Gastrocnemius medialis (tissue), 4 donors: ENCODE results near the gene KPNB1. TPM values are rescaled to one million over a fixed set of nuclear protein-coding genes. Genes with fewer than 3 reads are reported as not detected.

Experiments used
- ATAC-seq, 2 donors: fragments of 150-250 bp; one replicate each; pipeline ENCODE4 v1.9.1; 2016
- DNase-seq, 2 donors: peaks; one replicate each; pipeline ENCODE4 v3.0.0-alpha.2; 2019
- H3K27ac ChIP-seq, 4 donors: fragments of 200-600 bp; sonication (generic); 1 replicate in 1 of 4; 2 replicates in 3 of 4; pipeline ENCODE4 v1.5.1; 2016 to 2018; ENCODE audit warnings: mild to moderate bottlenecking in 2 of 4, moderate library complexity in 1 of 4
- H3K27me3 ChIP-seq, 3 donors: fragments of 200-600 bp; sonication (generic) in 2 of 3; 1 replicate in 1 of 3; 2 replicates in 2 of 3; pipeline versions ENCODE4 v1.5.1 to v1.6.0; 2016 to 2019; ENCODE audit warnings: mild to moderate bottlenecking in 1 of 3, moderate library complexity in 1 of 3
- H3K36me3 ChIP-seq, 2 donors: fragments of 200-600 bp; sonication (generic) in 1 of 2; one replicate each; pipeline ENCODE4 v1.5.1; 2017 to 2018
- H3K4me1 ChIP-seq, 2 donors: fragments of 200-600 bp; sonication (generic) in 1 of 2; one replicate each; pipeline ENCODE4 v1.5.1; 2016 to 2017; ENCODE audit warnings: mild to moderate bottlenecking in 2 of 2
- H3K4me3 ChIP-seq, 4 donors: fragments of 200-600 bp; sonication (generic) in 3 of 4; 1 replicate in 1 of 4; 2 replicates in 3 of 4; pipeline ENCODE4 v1.5.1; 2016 to 2019; ENCODE audit warnings: mild to moderate bottlenecking in 2 of 4
- H3K9me3 ChIP-seq, 3 donors: fragments of 200-600 bp; sonication (generic) in 2 of 3; 1 replicate in 1 of 3; 2 replicates in 2 of 3; pipeline ENCODE4 v1.5.1; 2016 to 2019
- CTCF ChIP-seq, 5 experiments: fragments of 450-650 bp in 3 of 5; fragments of 200-600 bp in 2 of 5; sonication (generic) in 2 of 5; IDR thresholded peaks in 4 of 5; conservative IDR thresholded peaks in 1 of 5; 1 replicate in 4 of 5; 2 replicates in 1 of 5; pipeline ENCODE4 v1.5.1; 2016 to 2019; ENCODE audit warnings: antibody characterized with exemption in 5 of 5, mild to moderate bottlenecking in 3 of 5, moderate library complexity in 3 of 5
- POLR2A ChIP-seq, 2 donors: fragments of 450-650 bp; IDR thresholded peaks; one replicate each; pipeline ENCODE4 v1.6.1; 2017; ENCODE audit warnings: antibody characterized with exemption in 2 of 2, mild to moderate bottlenecking in 2 of 2, moderate library complexity in 2 of 2
- in situ Hi-C, 4 donors: fragments of 200-750 bp; cut with MboI; loops; one replicate each; pipeline versions ENCODE4 v1.15.0 to v1.8.0; 2017; ENCODE audit warnings: low sequenced_read_pairs in 4 of 4
- intact Hi-C: fragments of 100-400 bp; cut with DNase I; formaldehyde crosslinking; loops from one replicate; pipeline ENCODE4 v1.15.1; 2023; ENCODE audit warnings: low total_unique reads
- total RNA-seq, 4 donors: library from RNA; depleted of rRNA; stranded (reverse); fragments of >200 nt; gene quantifications; one replicate each; pipeline versions ENCODE4 v1.1.0 to v1.2.3, GENCODE V29; 2016

KPNB1 gene
- total RNA-seq, 4 donors from 2014 or later, result 170 to 238 (median 211) TPM

GRCh38 chr17:47728214-47728877 is 78.6 kb downstream of the KPNB1 start:
- DNase-seq, result peak in 1 of 2 donors; percentile 1

GRCh38 chr17:47729476-47729875 is 79.8 kb downstream of the KPNB1 start:
- intact Hi-C loops (no loop called here), in situ Hi-C loops (no loop called here)
- no peaks in the 10 kb centered on the region for H3K4me1 ChIP-seq
- no peak for TF ChIP-seq POLR2A (IDR thresholded peaks at IDR 0.05)
- TF ChIP-seq CTCF (IDR thresholded peaks at IDR 0.05 in 4 of 5, conservative IDR thresholded peaks at IDR 0.05 in 1 of 5), result no peak
- H3K4me3 ChIP-seq, result no peak overlapping the region
- no peaks in the 10 kb centered on the region for H3K36me3 ChIP-seq
- no peak for ATAC-seq
- DNase-seq, result no peak
- peaks cover 39 to 45% (median 44%) of the 10 kb centered on the region in 3 donors for H3K27me3 ChIP-seq
- H3K27ac ChIP-seq, result no peak overlapping the region
- no peaks in the 10 kb centered on the region for H3K9me3 ChIP-seq

More at GRCh38 chr17:47728214-47728877, 78.6 kb downstream of the KPNB1 start:
- in situ Hi-C loops (no loop called here), intact Hi-C loops (no loop called here)
- no peaks in the 10 kb centered on the region for H3K9me3 ChIP-seq
- H3K27ac ChIP-seq, result no peak overlapping the region
- TF ChIP-seq POLR2A (IDR thresholded peaks at IDR 0.05), result no peak
- TF ChIP-seq CTCF (IDR thresholded peaks at IDR 0.05 in 4 of 5, conservative IDR thresholded peaks at IDR 0.05 in 1 of 5), result no peak
- no peaks in the 10 kb centered on the region for H3K4me1 ChIP-seq
- ATAC-seq, result no peak
- H3K27me3 ChIP-seq, result peaks cover 32 to 48% (median 46%) of the 10 kb centered on the region in 3 donors
- no peak overlapping the region for H3K4me3 ChIP-seq
- H3K36me3 ChIP-seq, result no peaks in the 10 kb centered on the region

GRCh38 chr17:47730681-47731080 is 81.0 kb downstream of the KPNB1 start:
- Histone ChIP-seq H3K4me3 (no peak overlapping the region), H3K9me3 (no peaks in the 10 kb centered on the region), H3K4me1 (no peaks in the 10 kb centered on the region), H3K27ac (no peak overlapping the region), H3K36me3 (no peaks in the 10 kb centered on the region), H3K27me3 (peaks cover 42 to 43% (median 43%) of the 10 kb centered on the region in 3 donors)
- DNase-seq, result no peak
- ATAC-seq, result no peak
- TF ChIP-seq POLR2A (IDR thresholded peaks at IDR 0.05), result no peak
- TF ChIP-seq CTCF (IDR thresholded peaks at IDR 0.05 in 4 of 5, conservative IDR thresholded peaks at IDR 0.05 in 1 of 5), result no peak
- intact Hi-C loops (no loop called here), in situ Hi-C loops (no loop called here)

- in situ Hi-C loops, result no loop called here
- no peak for DNase-seq
- Histone ChIP-seq H3K27ac (no peak overlapping the region), H3K4me3 (no peak overlapping the region), H3K4me1 (no peaks in the 10 kb centered on the region), H3K9me3 (no peaks in the 10 kb centered on the region), H3K36me3 (no peaks in the 10 kb centered on the region), H3K27me3 (peaks cover 43% of the 10 kb centered on the region in 3 donors)
- TF ChIP-seq CTCF (IDR thresholded peaks at IDR 0.05 in 4 of 5, conservative IDR thresholded peaks at IDR 0.05 in 1 of 5) (no peak), POLR2A (IDR thresholded peaks at IDR 0.05) (no peak)
- intact Hi-C loops, result no loop called here
- no peak for ATAC-seq
Observed at GRCh38 chr17:47731396-47731795, 81.7 kb downstream of the KPNB1 start.
